ENCODE results near the gene GCKR.

GRCh38 chr2:27518113-27518781 lies 21.6 kb downstream of the GCKR start:
- TF ChIP-seq CTCF (CRISPR knock-in tag; IDR thresholded peaks at IDR 0.05) (no peak), EP300 (IDR thresholded peaks at IDR 0.05; ENCODE audit: low read depth in 2 of 2, low read length in 2 of 2) (0 out of 4 replicates have a peak, but pooled peaks of 1 of the 2 experiments have one; percentile 17), EP300 (CRISPR knock-in tag; IDR thresholded peaks at IDR 0.05; ENCODE audit: borderline replicate concordance) (no peak), AGO2 (optimal IDR thresholded peaks at IDR 0.05; ENCODE audit: low read depth, low read length) (no peak), SIN3A (IDR thresholded peaks at IDR 0.05; ENCODE audit: borderline replicate concordance, low read depth, low read length) (no peak), ZNF772 (CRISPR knock-in tag; IDR thresholded peaks at IDR 0.05) (peak; percentile 42; the same call in 1 of the 2 replicates), MTA3 (CRISPR knock-in tag; IDR thresholded peaks at IDR 0.05) (no peak), ZBTB39 (CRISPR knock-in tag; IDR thresholded peaks at IDR 0.05) (no peak), ZNF607 (CRISPR knock-in tag; IDR thresholded peaks at IDR 0.05; ENCODE audit: borderline replicate concordance) (no peak)

Measured in HepG2 (cell line).